ENCODE data around the gene ATG2A.

DNA sequence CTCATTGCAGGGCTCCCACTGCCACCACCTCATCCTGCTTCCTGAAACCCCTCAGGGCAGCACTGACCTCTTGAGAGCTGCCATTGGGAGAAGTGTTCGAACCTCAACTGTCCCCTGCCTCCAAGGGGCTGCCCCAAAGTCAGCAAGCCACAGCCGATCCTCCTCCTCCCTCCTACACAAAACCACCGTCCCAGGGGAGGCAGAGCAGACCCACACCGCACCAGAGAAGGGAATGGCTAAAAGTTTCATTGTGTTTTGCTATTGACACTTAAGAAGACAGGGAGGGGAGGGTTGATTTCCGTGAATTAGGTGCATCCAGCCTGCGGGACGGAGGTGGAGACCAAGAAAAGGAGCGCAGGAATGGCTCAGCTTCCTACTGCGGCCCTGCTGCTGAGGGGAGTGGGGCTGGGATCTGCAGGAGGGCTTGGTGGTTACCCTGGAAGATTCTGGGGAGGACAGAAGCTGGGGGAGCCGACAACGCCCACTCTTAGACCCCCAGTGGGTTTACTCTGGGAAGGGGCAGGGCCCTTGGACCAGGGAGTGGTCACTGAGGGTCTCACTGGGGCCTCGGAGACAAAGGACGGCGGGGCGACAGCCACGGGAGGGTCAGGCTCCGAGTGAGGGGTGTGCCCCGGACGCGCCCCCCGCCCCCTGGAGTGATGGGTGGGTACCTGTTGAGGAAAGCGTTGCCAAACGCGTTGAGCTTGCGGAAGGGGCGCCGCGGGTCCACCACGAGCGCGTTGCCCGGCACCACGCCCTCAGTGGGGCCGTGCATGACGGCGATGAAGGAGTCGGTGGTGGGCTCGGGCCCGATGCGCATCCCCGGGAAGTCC lies 39.4 kb downstream of the ATG2A start:
- TF ChIP-seq, protein P1, sequence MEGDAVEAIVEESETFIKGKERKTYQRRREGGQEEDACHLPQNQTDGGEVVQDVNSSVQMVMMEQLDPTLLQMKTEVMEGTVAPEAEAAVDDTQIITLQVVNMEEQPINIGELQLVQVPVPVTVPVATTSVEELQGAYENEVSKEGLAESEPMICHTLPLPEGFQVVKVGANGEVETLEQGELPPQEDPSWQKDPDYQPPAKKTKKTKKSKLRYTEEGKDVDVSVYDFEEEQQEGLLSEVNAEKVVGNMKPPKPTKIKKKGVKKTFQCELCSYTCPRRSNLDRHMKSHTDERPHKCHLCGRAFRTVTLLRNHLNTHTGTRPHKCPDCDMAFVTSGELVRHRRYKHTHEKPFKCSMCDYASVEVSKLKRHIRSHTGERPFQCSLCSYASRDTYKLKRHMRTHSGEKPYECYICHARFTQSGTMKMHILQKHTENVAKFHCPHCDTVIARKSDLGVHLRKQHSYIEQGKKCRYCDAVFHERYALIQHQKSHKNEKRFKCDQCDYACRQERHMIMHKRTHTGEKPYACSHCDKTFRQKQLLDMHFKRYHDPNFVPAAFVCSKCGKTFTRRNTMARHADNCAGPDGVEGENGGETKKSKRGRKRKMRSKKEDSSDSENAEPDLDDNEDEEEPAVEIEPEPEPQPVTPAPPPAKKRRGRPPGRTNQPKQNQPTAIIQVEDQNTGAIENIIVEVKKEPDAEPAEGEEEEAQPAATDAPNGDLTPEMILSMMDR (IDR thresholded peaks at IDR 0.05 in 2 of 3, conservative IDR thresholded peaks at IDR 0.05 in 1 of 3; ENCODE audit: borderline replicate concordance in 1 of 3, insufficient read depth in 1 of 3, low read depth in 2 of 3, low read length in 2 of 3) = no peak
- TF ChIP-seq EZH2phosphoT487 (IDR thresholded peaks at IDR 0.05; ENCODE audit: borderline replicate concordance) (no peak), POLR2A (IDR thresholded peaks at IDR 0.05; ENCODE audit: borderline replicate concordance, extremely low read depth, insufficient read depth, insufficient read length) (no peak), EZH2 (IDR thresholded peaks at IDR 0.05) (no peak), JUND (IDR thresholded peaks at IDR 0.05) (no peak), FOSL1 (IDR thresholded peaks at IDR 0.05; ENCODE audit: low read depth) (no peak), RAD21 (IDR thresholded peaks at IDR 0.05; ENCODE audit: low read depth) (no peak), ZNF274 (IDR thresholded peaks at IDR 0.05; ENCODE audit: low read depth, low read length) (no peak)
- TF ChIP-seq, protein P2, sequence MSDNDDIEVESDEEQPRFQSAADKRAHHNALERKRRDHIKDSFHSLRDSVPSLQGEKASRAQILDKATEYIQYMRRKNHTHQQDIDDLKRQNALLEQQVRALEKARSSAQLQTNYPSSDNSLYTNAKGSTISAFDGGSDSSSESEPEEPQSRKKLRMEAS (IDR thresholded peaks at IDR 0.05) = no peak

Data from HCT116 (cell line).